Smooth muscle cell of the brain vasculature (primary cell): ENCODE results near the gene SPTLC1.
"Not testable (repeated sequence)": the region's sequence is repeated elsewhere in the genome, so short reads cannot be mapped to it uniquely, and the experiment has no call there.

Experiments
- DNase-seq: peaks from one replicate; pipeline ENCODE4 v3.0.0-alpha.2; 2012; ENCODE audit warnings: low read depth, low spot score

The SPTLC1 gene

GRCh38 chr9:92140754-92141143 lies 25.5 kb upstream of the SPTLC1 start:
- no peak for DNase-seq

- DNase-seq = no peak
Observed at GRCh38 chr9:92140074-92140753, 25.0 kb upstream of the SPTLC1 start.

- not testable (repeated sequence) for DNase-seq
Observed at GRCh38 chr9:92138960-92139540, 23.8 kb upstream of the SPTLC1 start.

GRCh38 chr9:92138157-92138959 lies 23.1 kb upstream of the SPTLC1 start:
- DNase-seq = no peak

GRCh38 chr9:92136184-92136858 lies 21.1 kb upstream of the SPTLC1 start:
- DNase-seq = no peak

GRCh38 chr9:92135576-92135975 lies 20.4 kb upstream of the SPTLC1 start:
- no peak for DNase-seq

- no peak for DNase-seq
Observed at GRCh38 chr9:92133949-92134604, 18.9 kb upstream of the SPTLC1 start.

- not testable (repeated sequence) for DNase-seq
Observed at GRCh38 chr9:92132913-92133312, 17.7 kb upstream of the SPTLC1 start.

GRCh38 chr9:92132501-92132900 lies 17.3 kb upstream of the SPTLC1 start:
- no peak for DNase-seq

GRCh38 chr9:92122800-92123199 lies 7.6 kb upstream of the SPTLC1 start:
- DNase-seq = no peak

GRCh38 chr9:92122061-92122460 lies 6.8 kb upstream of the SPTLC1 start:
- no peak for DNase-seq

GRCh38 chr9:92121265-92121664 lies 6.1 kb upstream of the SPTLC1 start:
- no peak for DNase-seq

GRCh38 chr9:92120138-92120537 lies 4.9 kb upstream of the SPTLC1 start:
- DNase-seq = no peak

- DNase-seq = no peak
Observed at GRCh38 chr9:92119586-92119985, 4.4 kb upstream of the SPTLC1 start.

GRCh38 chr9:92108122-92108521 lies 7.1 kb downstream of the SPTLC1 start:
- DNase-seq = no peak

GRCh38 chr9:92105446-92106225 lies 9.6 kb downstream of the SPTLC1 start:
- not testable (repeated sequence) for DNase-seq

- DNase-seq = not testable (repeated sequence)
Observed at GRCh38 chr9:92103601-92104000, 11.6 kb downstream of the SPTLC1 start.

- DNase-seq = no peak
Observed at GRCh38 chr9:92100237-92100911, 14.8 kb downstream of the SPTLC1 start.

- DNase-seq = no peak
Observed at GRCh38 chr9:92098638-92099037, 16.6 kb downstream of the SPTLC1 start.

- DNase-seq = no peak
Observed at GRCh38 chr9:92097997-92098482, 17.2 kb downstream of the SPTLC1 start.
